Dendritic cell treated with granulocyte-macrophage colony-stimulating factor and Interleukin-4, amounts not matched to agents 40 ng/mL and 50 ng/mL, for 4 days (primary cell): ENCODE measurements around the gene NAGS.
"Not testable (repeated sequence)": the region's sequence is repeated elsewhere in the genome, so short reads cannot be mapped to it uniquely, and the experiment has no call there.

Experiments
- H3K27ac Mint-ChIP-seq: one replicate; pipeline ENCODE4 v1.8.0; 2022; ENCODE audit warnings: mild to moderate bottlenecking, mixed read lengths
- H3K27me3 Mint-ChIP-seq: one replicate; pipeline ENCODE4 v1.8.0; 2022; ENCODE audit warnings: mild to moderate bottlenecking, mixed read lengths
- H3K36me3 Mint-ChIP-seq: one replicate; pipeline ENCODE4 v1.8.0; 2022; ENCODE audit warnings: low read depth, mixed read lengths
- H3K4me1 Mint-ChIP-seq: one replicate; pipeline ENCODE4 v1.8.0; 2022; ENCODE audit warnings: low read depth, mixed read lengths
- H3K4me3 Mint-ChIP-seq: one replicate; pipeline ENCODE4 v1.8.0; 2022; ENCODE audit warnings: mild to moderate bottlenecking, moderate library complexity, mixed read lengths
- H3K9me3 Mint-ChIP-seq: one replicate; pipeline ENCODE4 v1.8.0; 2022; ENCODE audit warnings: mixed read lengths
- intact Hi-C: fragments of 100-400 bp; cut with micrococcal nuclease; formaldehyde crosslinking; loops from one replicate; pipeline ENCODE4 v1.15.0; 2022

Gene NAGS

GRCh38 chr17:43994272-43995149 lies 9.9 kb upstream of the NAGS start:
- Mint-ChIP-seq H3K9me3 (no peaks in the 10 kb centered on the region), H3K27ac (no peak overlapping the region), H3K4me3 (no peak overlapping the region), H3K27me3 (peaks cover 32% of the 10 kb centered on the region), H3K4me1 (peaks cover 17% of the 10 kb centered on the region), H3K36me3 (no peaks in the 10 kb centered on the region)
- intact Hi-C loops: loop anchor here (1.0 kb wide), 1 partner anchor 50 kb away; no protein-coding TSS in a partner anchor

- no peak overlapping the region for H3K27ac Mint-ChIP-seq
- H3K4me1 Mint-ChIP-seq: peaks cover 17% of the 10 kb centered on the region
- no peaks in the 10 kb centered on the region for H3K9me3 Mint-ChIP-seq
- H3K4me3 Mint-ChIP-seq: no peak overlapping the region
- H3K27me3 Mint-ChIP-seq: peaks cover 35% of the 10 kb centered on the region
- no peaks in the 10 kb centered on the region for H3K36me3 Mint-ChIP-seq
- intact Hi-C loops: loop anchor here (1.0 kb wide), 1 partner anchor 51 kb away; no protein-coding TSS in a partner anchor
Measured at GRCh38 chr17:43995150-43995471, 9.3 kb upstream of the NAGS start.

- H3K27ac Mint-ChIP-seq, H3K9me3 Mint-ChIP-seq, intact Hi-C loops, H3K4me3 Mint-ChIP-seq, H3K36me3 Mint-ChIP-seq: not testable (repeated sequence)
- Mint-ChIP-seq H3K27me3 (peaks cover 46% of the 10 kb centered on the region), H3K4me1 (peaks cover 17% of the 10 kb centered on the region)
Measured at GRCh38 chr17:43997180-43997579, 7.2 kb upstream of the NAGS start.

- intact Hi-C loops: no loop called here
Measured at GRCh38 chr17:43998552-43998951, 5.9 kb upstream of the NAGS start.

GRCh38 chr17:43999024-43999423 lies 5.4 kb upstream of the NAGS start:
- intact Hi-C loops: no loop called here
- Mint-ChIP-seq H3K27ac (no peak overlapping the region), H3K36me3 (no peaks in the 10 kb centered on the region), H3K27me3 (peaks cover 46% of the 10 kb centered on the region), H3K4me1 (peaks cover 19% of the 10 kb centered on the region), H3K4me3 (no peak overlapping the region), H3K9me3 (no peaks in the 10 kb centered on the region)

More at GRCh38 chr17:43998552-43998951, 5.9 kb upstream of the NAGS start:
- H3K27ac Mint-ChIP-seq: no peak overlapping the region
- H3K27me3 Mint-ChIP-seq: peaks cover 44% of the 10 kb centered on the region
- no peaks in the 10 kb centered on the region for H3K9me3 Mint-ChIP-seq
- H3K4me3 Mint-ChIP-seq: no peak overlapping the region
- peaks cover 17% of the 10 kb centered on the region for H3K4me1 Mint-ChIP-seq
- H3K36me3 Mint-ChIP-seq: no peaks in the 10 kb centered on the region

DNA sequence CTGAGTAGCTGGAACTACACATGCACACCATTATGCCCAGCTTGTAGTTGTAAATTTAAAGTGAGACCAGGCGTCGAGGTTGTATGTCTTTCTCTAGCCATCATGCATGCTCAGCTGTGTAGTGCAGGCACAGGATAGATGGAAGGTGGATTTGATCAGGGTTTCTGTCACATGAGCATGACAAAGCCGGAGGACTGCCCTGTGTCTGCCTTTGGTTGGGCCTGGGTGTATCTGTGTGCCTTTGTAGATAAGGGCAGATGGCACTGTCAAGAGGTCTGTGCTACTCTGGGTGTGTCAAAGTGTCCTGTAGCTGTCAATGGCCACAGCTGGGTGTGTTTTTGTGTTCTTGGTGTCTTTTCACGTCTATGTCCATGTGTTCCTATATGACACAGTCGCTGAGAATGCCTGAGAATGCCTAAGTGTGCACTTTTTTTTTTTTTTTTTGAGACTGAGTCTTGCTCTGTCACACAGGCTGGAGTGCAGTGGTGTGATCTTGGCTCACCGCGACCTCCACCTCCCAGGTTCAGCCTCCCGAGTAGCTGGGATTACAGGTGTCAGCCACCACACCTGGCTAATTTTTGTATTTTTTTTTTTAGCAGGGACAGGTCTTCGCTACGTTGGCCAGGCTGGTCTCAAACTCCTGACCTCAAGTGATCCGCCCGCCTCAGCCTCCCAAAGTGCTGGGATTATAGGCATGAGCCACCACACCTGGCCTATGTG lies 4.1 kb upstream of the NAGS start:
- Mint-ChIP-seq H3K27ac (no peak overlapping the region), H3K36me3 (no peaks in the 10 kb centered on the region), H3K9me3 (no peaks in the 10 kb centered on the region), H3K4me3 (no peak overlapping the region), H3K27me3 (peaks cover 57% of the 10 kb centered on the region), H3K4me1 (peaks cover 24% of the 10 kb centered on the region)
- intact Hi-C loops: no loop called here

DNA sequence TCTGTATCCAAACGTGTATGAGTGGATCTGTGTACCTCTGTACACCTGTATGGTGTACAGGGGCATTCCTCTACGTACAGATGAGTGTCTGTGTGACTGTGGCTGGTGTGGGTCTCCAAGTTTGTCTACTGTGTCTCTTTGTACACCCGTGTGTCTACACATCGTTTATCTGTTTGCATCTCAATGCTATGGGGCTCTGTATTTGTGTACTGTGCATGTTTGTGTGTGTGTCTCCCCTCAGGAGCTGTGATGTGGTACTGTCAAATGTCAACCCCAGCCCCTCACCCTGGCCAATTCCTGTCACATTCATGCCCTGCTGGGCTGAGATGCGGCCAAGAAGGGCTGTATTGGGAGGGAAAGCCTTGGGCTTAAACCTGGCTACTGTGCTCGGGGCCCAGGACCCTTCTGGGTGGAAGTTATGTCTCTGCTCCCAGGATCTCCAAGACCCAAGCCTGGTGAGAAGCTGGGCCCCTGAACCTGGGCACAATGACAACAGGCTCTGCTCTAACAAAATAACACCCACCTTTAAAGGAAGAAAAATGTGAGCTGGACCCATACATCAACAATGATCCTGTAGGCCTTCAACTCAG lies 3.5 kb upstream of the NAGS start:
- Mint-ChIP-seq H3K9me3 (no peaks in the 10 kb centered on the region), H3K27ac (no peak overlapping the region), H3K36me3 (no peaks in the 10 kb centered on the region), H3K27me3 (peaks cover 64% of the 10 kb centered on the region), H3K4me1 (peaks cover 28% of the 10 kb centered on the region), H3K4me3 (no peak overlapping the region)
- intact Hi-C loops: no loop called here

GRCh38 chr17:44001461-44001920 lies 2.9 kb upstream of the NAGS start:
- Mint-ChIP-seq H3K4me1 (peaks cover 33% of the 10 kb centered on the region), H3K36me3 (no peaks in the 10 kb centered on the region), H3K4me3 (no peak overlapping the region), H3K27me3 (peaks cover 69% of the 10 kb centered on the region), H3K27ac (no peak overlapping the region), H3K9me3 (no peaks in the 10 kb centered on the region)
- intact Hi-C loops: no loop called here

DNA sequence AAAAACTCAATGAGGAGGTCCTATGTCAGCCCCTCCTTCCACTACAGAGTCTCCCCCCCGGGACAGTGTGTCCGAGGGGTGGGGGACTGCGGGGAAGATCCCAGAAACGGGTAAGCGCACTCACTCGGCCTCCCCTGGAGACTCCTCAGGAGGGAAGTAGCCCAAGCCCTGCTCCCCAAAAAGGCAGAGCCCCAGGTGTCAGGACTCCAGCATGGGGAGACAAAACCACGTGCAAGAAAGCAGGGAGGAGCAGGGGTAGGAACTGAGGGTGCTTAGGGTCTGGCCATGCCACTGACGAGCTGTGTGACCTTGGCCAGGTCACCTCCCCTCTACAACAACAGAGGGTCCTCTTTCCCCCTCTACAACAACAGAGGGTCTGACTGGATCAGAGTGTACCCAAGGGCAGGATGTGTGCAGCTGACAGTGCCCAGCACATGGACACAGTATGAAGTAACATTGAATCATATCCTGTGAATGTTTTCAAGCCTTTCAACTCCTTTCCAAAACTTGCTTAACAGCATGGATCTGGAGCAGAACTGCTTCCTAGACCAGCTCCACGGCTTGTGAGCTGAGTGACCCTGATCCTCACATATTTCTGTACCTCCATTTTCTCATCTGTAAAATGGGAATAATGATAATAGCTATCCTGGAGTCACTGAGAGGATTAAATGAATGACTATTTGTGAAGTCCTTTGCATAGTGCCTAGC lies 2.1 kb upstream of the NAGS start:
- intact Hi-C loops: no loop called here
- Mint-ChIP-seq H3K36me3 (no peaks in the 10 kb centered on the region), H3K9me3 (no peaks in the 10 kb centered on the region), H3K4me1 (peaks cover 37% of the 10 kb centered on the region), H3K27me3 (peaks cover 71% of the 10 kb centered on the region), H3K4me3 (no peak overlapping the region), H3K27ac (no peak overlapping the region)

DNA sequence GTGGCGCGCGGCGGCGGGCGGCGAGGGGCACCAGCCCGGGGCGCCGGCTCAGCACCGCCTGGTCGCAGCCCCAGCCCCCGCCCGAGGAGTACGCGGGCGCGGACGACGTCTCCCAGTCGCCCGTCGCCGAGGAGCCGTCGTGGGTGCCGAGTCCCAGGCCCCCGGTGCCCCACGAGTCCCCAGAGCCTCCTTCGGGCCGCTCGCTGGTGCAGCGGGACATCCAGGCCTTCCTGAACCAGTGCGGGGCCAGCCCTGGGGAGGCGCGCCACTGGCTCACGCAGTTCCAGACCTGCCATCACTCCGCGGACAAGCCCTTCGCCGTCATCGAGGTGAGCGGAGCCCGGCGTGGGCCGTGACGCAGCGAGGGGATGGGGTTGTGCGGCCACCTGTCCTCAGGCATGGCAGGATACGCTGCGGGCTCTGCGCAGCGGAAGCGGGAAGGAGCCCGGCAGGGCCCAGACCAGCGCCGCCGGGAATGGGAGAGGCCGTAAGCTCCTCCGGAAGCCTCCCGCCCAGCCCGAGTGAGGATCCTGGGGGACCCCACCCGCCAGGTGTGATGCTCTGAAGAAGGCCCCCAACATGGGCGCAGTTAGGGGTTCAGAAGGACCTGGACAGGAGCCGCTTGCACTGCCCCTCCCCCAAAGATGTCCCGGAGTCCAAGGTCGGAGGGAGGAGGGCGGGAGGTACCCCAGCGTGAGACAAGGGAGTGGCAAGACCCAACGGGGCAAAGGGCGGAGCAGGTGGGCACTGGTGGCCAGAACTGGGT lies 522 bp downstream of the NAGS start:
- intact Hi-C loops: no loop called here
- H3K27ac Mint-ChIP-seq: peak overlapping the region; percentile 43
- peak overlapping the region; percentile 58 for H3K4me3 Mint-ChIP-seq
- peaks cover 52% of the 10 kb centered on the region for H3K4me1 Mint-ChIP-seq
- H3K9me3 Mint-ChIP-seq: no peaks in the 10 kb centered on the region
- peaks cover 58% of the 10 kb centered on the region for H3K27me3 Mint-ChIP-seq
- peaks cover 20% of the 10 kb centered on the region for H3K36me3 Mint-ChIP-seq

DNA sequence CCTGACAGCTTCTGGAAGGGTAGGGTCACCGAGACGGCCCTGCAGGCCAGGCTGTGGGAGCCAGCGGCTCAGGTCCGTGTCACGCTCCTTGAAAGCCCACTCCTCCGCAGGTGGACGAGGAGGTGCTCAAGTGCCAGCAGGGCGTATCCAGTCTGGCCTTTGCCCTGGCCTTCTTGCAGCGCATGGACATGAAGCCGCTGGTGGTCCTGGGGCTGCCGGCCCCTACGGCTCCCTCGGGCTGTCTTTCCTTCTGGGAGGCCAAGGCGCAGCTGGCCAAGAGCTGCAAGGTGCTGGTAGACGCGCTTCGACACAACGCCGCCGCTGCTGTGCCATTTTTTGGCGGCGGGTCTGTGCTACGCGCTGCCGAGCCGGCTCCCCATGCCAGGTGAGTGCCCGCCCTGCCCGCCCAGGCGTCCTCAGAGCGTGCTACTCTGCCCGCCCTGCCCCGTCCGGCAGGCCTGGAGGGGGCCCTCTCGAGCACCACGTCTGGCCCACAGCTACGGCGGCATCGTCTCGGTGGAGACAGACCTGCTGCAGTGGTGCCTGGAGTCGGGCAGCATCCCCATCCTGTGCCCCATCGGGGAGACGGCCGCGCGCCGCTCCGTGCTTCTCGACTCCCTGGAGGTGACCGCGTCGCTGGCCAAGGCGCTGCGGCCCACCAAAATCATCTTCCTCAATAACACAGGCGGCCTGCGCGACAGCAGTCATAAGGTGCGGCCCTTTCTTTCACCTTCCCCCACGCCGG lies 1.3 kb downstream of the NAGS start:
- Mint-ChIP-seq H3K27me3 (peaks cover 52% of the 10 kb centered on the region), H3K4me3 (peak overlapping the region; percentile 84), H3K36me3 (peaks cover 28% of the 10 kb centered on the region), H3K9me3 (no peaks in the 10 kb centered on the region), H3K27ac (peak overlapping the region; percentile 84), H3K4me1 (peaks cover 59% of the 10 kb centered on the region)
- intact Hi-C loops: loop anchor here (2.0 kb wide), 1 partner anchor 65 kb away; the partner anchor contains the start of gene G6PC3

GRCh38 chr17:44006272-44006597 lies 1.8 kb downstream of the NAGS start:
- no peaks in the 10 kb centered on the region for H3K9me3 Mint-ChIP-seq
- H3K4me3 Mint-ChIP-seq: peak overlapping the region; percentile 84
- peaks cover 33% of the 10 kb centered on the region for H3K36me3 Mint-ChIP-seq
- peaks cover 65% of the 10 kb centered on the region for H3K4me1 Mint-ChIP-seq
- intact Hi-C loops: loop anchor here (2.0 kb wide), 1 partner anchor 65 kb away; the partner anchor contains the start of gene G6PC3
- H3K27me3 Mint-ChIP-seq: peaks cover 47% of the 10 kb centered on the region
- H3K27ac Mint-ChIP-seq: peak overlapping the region; percentile 84
